Medulla oblongata (tissue), 1 donor: ENCODE measurements around the gene PPP2R3B.
A peak's percentile ranks its signal among the peaks of the same experiment; 100 is the strongest.
"Not testable (repeated sequence)": the region's sequence is repeated elsewhere in the genome, so short reads cannot be mapped to it uniquely, and the experiment has no call there.

Experiments
- DNase-seq: peaks from one replicate; pipeline ENCODE4 v3.0.0-alpha.2; 2015; ENCODE audit errors: extremely low spot score

Gene PPP2R3B, protein sequence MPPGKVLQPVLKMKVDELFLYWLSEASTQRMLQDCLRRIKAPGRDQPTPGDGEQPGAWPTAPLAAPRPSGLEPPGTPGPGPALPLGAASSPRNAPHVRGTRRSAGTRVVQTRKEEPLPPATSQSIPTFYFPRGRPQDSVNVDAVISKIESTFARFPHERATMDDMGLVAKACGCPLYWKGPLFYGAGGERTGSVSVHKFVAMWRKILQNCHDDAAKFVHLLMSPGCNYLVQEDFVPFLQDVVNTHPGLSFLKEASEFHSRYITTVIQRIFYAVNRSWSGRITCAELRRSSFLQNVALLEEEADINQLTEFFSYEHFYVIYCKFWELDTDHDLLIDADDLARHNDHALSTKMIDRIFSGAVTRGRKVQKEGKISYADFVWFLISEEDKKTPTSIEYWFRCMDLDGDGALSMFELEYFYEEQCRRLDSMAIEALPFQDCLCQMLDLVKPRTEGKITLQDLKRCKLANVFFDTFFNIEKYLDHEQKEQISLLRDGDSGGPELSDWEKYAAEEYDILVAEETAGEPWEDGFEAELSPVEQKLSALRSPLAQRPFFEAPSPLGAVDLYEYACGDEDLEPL

DNA sequence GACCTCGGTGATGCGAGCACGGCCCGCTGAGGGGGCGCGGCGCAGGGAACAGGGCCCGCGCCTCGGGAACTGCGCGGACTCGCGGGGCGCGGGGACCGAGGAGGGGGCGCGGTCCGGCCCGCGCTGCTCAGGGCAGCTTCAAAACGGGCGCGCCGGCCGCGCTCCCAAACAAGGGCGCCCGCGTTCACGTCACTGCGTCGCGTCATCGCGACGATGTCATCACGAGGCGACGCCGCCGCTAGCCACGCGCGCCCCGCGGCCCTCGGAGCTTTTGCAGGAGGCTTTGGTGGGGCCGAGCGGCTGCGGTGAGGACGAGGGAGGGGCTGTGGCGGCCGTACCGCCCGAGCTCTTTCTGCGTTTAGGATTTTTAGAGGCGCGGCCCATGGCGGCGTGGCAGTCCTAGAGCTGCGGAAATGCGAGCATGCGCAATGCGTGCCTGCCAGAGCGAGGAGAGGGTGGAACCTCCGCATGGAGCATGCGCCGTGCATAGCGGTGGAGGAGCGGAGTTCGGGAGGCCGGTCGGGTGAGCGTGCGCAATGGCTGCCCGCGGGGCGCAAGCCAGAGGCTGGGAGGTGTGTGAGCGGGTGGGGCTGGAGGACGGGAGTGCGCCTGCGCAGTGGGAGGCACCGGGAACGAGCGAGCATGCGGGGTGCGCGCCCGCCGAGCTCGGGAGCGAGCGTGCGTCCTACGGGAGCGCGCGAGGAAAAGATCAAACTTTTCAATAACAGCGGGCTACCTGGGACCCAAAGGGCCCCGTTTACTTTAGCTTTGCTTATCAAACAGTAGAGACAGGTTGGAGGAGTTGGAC is at the start of gene PPP2R3B:
Gene PPP2R3B (minus strand): TSS at position 140 of the 808 bp plus-strand sequence. CDS start 216 bp downstream, outside the sequence.
- peak; percentile 99 for DNase-seq

DNA sequence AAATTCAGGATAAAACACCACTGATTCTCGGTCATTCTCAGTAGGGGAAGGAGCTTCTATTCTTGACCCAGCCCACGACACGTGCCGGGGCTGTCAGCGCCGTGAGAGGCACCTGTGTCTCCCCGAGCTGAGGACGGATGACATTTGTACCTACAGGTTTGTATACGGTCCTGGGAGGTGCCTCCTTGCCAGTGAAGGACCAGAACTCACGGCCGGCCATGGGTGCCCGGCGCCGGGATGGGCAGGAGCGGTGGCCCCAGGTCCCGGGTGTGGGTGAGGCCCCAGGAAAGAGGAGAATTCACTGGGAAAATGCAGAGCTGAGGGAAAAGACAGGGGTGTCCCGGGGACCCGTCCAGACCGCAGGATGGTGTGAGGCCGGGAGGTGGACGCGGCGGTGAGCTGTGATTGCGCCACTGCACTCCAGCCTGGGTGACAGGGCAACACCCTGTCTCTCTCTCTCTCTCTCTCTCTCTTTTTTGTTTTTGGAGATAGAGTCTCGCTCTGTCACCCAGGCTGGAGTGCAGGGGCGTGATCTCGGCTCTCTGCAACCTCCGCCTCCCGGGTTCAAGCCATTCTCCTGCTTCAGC is 48.9 kb upstream of the PPP2R3B start:
- DNase-seq = no peak

GRCh38 chrX:434946-435345 is 48.2 kb upstream of the PPP2R3B start:
- no peak for DNase-seq

GRCh38 chrX:433771-434170 is 47.1 kb upstream of the PPP2R3B start:
- DNase-seq = no peak

DNA sequence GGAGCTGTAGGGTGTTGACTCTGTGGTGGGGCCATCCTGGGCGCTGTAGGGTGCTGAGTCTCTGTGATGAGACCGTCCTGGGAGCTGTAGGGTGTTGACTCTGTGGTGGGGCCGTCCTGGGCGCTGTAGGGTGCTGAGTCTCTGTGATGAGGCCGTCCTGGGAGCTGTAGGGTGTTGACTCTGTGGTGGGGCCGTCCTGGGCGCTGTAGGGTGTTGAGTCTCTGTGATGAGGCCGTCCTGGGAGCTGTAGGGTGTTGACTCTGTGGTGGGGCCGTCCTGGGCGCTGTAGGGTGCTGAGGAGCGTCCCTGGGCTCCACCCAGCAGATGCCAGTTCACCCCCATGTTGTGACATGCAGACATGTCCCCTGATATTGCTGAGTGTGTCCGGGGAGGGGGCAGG is 46.0 kb upstream of the PPP2R3B start:
- DNase-seq = not testable (repeated sequence)

DNA sequence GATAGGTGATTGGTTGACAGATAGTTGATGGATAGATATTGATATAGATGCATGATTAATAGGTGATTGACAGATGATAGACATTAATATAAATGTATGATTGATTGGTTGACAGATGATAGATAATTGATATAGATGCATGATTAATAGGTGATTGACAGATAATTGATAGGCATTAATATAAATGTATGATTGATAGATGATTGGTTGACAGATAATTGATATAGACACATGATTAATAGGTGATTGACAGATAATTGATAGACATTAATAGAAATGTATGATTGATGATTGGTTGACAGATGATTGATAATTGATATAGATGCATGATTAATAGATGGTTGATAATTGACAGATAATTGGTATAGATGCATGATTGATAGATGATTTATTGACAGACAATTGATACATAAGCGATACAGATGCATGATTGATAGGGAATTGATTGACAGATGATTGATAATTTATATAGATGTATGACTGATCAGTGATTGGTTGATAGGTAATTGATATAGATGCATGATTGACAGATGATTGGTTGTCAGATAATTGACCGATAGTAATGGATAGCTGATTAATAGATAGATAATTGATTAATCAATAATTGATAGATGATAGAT is 44.9 kb upstream of the PPP2R3B start:
- no peak for DNase-seq

DNA sequence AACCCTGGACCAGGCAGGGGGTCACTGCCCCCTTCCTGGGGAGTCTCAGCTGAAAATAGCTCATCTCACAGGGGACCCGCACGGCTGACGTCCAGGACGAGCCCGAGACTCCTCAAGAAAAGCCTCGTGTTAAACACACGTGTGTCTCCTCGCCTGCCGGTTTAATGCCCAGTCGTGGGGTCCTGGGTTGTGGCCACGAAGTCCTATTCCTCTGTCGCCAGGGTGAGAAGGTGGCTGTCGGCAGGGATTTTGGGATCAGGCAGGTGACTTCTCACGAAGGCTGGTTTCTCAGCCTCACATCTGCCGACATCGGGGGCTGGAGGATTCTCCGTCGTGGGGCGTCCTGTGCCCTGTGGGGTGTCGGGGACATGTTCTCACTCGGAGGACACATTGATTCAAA is 44.3 kb upstream of the PPP2R3B start:
- no peak for DNase-seq

- DNase-seq = no peak
Measured at GRCh38 chrX:429266-429825, 42.6 kb upstream of the PPP2R3B start.

- DNase-seq = peak; percentile 24
Measured at GRCh38 chrX:427812-428725, 41.4 kb upstream of the PPP2R3B start.

DNA sequence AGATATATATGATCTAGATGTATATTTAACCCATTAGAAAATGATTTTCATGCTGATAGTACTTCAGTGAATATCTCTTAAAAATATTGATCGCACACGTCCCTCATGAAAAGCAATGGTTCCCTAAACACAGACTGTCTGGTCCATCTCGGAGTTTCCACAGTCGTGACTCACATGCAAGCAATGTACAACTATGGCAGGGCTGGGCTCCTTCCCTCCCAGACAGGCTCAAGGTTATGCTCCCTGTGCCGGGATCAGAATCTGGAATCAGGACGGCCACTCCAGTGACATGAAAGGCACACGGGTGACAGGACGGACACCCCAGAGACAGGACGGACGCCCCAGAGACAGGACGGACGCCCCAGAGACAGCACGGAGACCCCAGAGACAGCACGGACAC is 40.2 kb upstream of the PPP2R3B start:
- no peak for DNase-seq

DNA sequence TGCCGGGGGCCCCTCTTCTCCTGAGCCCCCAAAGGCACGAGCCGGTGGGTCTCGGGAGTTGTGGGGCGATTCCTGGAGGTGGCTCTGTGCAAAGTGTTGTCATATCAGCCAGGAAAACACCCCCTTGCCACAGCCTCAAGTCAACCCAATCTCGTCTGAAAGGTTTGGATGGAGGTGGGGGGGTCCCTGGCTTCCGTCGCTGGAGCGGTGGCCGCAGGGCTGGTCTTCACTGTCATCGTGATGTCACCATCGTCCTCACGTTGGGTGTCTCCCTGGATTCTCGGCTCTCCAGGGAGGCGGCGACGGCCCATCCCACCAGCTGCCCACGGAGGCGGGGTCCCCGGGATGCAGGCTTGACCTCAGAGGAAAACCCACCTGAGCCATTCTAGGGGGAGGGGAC is 38.3 kb upstream of the PPP2R3B start:
- DNase-seq = no peak

DNA sequence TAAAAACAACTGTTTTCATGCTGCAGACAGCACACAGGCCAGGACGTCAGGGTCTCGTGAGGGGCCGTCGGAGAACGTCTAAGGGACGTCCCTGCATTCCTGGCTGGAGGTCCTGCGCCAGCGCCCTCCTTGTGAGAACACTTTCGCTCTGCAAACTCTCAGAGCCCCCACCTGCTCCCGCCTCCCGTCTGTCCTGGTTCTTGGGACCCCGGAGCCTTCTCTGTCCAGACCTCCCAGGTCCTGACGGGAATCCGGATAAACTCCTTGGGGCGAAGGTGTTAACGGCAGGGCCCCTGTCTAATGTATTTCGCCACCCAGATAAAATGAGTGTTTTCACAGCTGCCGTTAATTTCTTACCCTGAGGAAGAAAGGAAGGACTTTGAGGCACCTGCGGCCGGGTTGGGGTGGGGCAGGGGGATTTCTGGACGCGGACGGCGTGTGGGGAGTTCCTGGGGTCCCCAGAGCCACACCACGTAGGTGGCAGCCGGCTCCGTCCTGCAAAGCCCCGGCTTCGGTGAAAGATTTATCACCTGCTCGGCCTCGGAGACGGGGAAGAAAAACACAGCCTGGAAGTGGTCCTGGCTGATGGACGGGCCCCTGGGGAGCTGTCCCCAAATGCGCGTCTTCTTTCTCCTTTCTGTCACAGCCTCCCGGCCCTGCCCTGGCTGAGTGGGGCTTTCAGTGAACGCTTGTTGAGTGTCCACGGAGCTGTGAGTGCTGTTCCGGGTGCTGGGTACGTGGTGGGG is 35.1 kb upstream of the PPP2R3B start:
- no peak for DNase-seq

- DNase-seq = no peak
Measured at GRCh38 chrX:420496-421223, 34.0 kb upstream of the PPP2R3B start.

GRCh38 chrX:418927-419729 is 32.4 kb upstream of the PPP2R3B start:
- DNase-seq = no peak

GRCh38 chrX:415498-415897 is 28.8 kb upstream of the PPP2R3B start:
- not testable (repeated sequence) for DNase-seq

DNA sequence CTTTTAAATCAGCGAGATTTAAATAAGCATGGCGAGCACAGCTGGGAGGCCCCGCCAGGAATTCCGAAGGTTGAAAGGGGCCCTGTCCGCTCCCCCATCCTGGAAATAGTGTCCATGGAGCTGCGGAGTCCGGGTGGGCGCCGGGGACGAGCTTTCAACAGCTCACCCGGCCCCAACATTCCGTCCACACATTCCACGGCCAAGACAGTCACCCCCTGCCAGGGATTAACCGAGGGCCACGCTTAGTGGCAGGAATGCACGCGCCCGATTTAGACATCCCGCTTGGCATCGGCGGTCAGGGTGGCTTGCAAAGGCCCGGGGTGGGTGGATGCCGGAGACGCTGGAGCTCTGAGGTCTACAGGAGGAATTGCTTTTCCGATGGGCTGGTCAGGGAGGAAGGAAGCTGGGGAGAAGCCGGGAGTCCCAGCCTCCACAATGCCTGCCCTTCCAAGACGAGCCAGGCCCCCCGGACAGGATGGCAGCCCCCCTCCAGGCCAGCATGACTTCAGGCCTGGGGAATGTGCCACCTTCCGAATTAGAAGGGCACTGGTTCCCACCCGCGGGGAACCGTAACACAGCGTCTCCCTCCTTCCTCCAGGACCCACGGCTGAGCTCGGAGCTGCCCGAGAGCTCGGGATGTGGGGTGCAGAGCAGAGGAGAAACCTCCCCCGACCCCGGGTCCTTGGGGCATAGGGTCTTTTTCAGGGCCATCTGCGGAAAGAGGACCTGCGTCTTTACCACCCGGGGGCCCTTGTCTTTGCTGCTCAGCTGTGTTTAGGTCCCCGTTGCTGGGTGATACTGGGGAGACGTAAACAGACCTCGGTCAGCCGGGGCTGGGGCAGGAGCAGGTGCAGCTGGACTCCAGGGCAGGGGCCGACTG is 26.9 kb upstream of the PPP2R3B start:
- no peak for DNase-seq

DNA sequence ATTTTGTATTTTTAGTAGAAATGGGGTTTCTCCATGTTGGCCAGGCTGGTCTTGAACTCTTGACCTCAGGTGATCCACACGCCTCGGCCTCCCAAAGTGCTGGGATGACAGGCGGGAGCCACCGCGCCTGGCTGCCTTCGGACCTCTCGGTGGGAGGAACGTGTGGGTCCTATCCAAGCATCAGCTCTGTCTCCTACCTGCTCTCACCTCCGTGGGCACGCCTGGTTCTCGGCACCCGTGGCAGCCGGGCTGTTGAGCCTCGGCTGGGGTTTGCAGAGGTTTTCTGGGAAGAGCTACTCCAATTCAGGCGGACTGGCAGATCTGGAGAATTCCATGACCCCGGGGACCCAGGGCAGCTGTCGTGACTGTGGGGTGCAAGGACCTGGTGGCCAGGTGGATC is 23.6 kb upstream of the PPP2R3B start:
- DNase-seq = no peak
